Measurements from ENCODE around the gene THSD7B.
"Not testable (repeated sequence)": the region's sequence is repeated elsewhere in the genome, so short reads cannot be mapped to it uniquely, and the experiment has no call there.

THSD7B gene

GRCh38 chr2:136765256-136766072, at the start of gene THSD7B:
THSD7B (plus strand) TSS chr2:136765545; CDS start chr2:136882179, 116,634 bp downstream.
- no peak for DNase-seq

GRCh38 chr2:136718273-136718672, 47.1 kb upstream of the THSD7B start:
- peak; percentile 33 to 52 for DNase-seq

GRCh38 chr2:136727973-136728699, 37.2 kb upstream of the THSD7B start:
- no peak for DNase-seq

DNA sequence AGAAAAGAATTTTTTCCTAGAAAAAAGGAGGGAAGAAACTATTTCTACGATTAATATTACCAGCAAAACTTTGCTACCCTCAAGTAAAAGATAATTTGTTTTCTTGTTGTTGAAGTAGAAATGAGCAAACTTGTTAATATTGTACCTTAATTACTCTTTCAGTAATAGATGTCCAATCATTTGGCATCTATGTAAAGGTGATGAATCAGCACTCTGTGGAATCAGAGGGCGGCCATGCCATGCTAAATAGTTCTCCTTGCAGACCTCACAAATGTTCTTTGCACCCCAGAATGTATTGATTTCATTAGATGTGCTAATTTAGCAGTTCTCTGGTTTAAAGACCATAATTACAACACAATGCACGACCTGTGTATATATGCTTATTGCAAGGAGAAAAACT, 29.1 kb upstream of the THSD7B start:
- DNase-seq, result no peak

- no peak for DNase-seq
Observed at GRCh38 chr2:136738044-136738443, 27.3 kb upstream of the THSD7B start.

DNA sequence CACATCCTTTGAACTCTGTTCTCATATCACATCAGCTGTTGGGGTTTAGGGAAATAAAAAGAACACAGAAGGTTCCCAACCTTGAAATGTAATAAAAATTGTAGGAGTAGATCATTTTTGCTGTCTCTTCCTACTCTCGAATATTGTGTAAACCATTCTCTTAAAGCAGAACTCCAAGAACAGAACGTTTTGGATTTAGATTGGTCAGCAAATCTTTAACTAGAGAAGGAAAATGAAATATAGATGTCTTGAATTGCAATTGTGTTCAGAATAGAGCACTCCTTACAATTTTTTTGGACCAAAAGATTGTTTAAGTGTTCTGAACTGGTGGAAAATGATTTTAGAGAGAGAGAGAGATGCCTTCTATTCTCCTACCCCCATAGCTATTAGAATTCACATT, 23.9 kb upstream of the THSD7B start:
- no peak for DNase-seq

DNA sequence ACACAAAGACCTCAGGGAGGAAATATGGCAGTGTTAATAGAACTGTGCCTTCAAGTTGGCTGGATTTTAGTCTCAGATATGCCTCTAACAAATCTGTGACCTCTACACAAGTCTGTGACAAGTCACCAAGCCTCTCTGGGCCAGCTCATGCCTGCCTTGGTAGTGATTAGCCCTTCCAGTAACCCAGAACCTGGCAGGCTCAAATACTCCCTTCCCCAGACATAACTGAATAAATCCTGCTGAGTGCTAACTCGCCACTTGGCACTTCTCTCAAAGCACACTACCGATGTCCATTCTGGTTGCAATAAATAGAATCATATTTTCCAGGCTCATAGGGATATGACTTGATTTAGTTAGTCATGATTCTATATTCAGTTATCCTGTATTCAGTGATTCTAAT, 15.3 kb upstream of the THSD7B start:
- DNase-seq, result no peak

DNA sequence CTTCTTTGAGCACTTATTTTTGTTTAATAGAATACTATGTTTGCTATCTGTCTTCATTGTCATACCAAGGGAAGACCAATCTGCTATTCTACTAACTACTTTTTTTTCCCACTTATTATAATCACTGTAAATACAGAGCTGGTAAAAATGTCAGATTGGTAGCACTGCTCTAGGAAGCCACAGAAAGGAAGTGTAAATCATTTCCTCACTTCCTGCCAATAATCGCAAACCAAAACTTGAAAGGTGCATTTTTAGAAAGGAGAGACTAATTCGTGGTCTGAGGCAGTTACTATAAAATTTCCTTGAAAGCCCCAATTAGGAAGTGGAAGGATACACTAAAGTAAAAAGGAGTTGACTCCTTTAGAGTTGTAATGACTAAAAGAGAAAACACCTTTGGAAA, 13.9 kb upstream of the THSD7B start:
- DNase-seq, result no peak

DNA sequence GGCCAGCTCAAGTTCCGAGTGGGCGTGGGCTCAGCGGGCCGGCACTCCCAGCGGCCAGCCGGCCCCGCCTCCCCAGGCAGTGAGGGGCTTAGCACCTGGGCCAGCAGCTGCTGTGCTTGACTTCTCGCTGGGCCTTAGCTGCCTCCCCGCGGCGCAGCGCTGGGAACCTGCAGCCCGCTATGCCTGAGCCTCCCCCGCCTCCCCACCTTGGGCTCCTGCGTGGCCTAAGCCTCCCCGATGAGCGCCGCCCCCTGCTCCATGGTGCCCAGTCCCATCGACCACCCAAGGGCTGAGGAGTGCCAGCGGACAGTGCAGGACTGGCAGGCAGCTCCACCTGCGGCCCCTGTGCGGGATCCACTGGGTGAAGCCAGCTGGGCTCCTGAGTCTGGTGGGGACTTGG, 6.8 kb upstream of the THSD7B start:
- not testable (repeated sequence) for DNase-seq

GRCh38 chr2:136764452-136765255, 691 bp upstream of the THSD7B start:
- no peak for DNase-seq

DNA sequence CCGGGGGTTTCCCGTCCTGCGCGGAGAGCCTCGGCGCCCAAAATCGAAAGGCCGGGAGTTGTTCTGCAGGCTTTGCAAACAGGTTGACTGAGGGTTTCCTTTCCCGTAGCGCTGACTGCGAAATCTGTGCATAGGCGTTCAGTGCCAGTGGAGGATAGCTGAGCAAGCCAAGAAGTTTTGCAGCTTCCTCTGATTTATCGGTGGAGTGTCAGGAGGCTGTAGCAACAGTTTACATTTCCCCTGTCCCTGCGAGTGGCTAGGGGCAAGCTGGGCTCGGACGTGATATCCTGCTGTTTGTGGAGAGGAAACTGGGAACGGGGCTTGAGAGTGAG, 694 bp downstream of the THSD7B start:
- no peak for DNase-seq

GRCh38 chr2:136767030-136767429, 1.7 kb downstream of the THSD7B start:
- DNase-seq, result no peak

GRCh38 chr2:136769871-136770270, 4.5 kb downstream of the THSD7B start:
- DNase-seq, result no peak

GRCh38 chr2:136770384-136770783, 5.0 kb downstream of the THSD7B start:
- DNase-seq, result no peak

DNA sequence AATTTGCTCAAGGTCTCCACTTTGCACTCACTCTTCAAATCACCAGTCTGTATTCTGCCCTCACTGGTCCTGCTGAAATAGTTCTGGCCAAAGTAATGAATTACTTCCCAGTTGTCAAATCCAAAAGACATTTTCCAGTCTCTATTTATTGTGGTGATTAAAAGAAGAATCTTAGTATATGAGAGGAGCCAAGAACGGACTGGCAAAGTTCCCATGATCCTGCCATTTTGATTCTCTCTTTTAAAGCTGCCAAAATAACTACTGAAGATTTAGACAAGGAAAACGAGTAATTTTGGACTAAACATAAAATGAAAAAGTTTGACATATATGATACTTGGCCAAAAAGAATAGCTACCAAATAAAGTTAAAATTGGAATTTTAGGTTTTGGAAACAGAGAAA, 12.0 kb downstream of the THSD7B start:
- DNase-seq, result no peak

GRCh38 chr2:136783856-136784255, 18.5 kb downstream of the THSD7B start:
- no peak for DNase-seq

GRCh38 chr2:136785215-136785614, 19.9 kb downstream of the THSD7B start:
- no peak for DNase-seq

DNA sequence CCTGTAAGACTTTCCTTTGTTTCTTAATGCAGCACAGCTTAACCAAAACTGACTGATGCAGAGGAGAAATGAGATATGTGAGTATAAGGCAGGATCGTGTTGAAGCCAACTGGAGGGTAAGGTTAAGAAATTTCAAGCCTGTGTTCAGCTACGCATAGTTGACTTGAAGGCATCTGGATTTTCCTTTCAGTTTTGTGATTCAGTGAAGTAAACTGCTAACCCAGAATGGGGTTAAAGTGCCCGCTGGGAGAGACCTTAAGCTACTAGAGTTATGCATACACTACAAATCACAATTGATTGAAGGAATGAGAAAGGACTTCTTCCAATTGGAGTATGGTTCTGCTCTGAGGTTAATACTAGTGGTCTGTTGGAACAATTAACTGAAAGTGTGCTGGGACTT, 22.6 kb downstream of the THSD7B start:
- no peak for DNase-seq

DNA sequence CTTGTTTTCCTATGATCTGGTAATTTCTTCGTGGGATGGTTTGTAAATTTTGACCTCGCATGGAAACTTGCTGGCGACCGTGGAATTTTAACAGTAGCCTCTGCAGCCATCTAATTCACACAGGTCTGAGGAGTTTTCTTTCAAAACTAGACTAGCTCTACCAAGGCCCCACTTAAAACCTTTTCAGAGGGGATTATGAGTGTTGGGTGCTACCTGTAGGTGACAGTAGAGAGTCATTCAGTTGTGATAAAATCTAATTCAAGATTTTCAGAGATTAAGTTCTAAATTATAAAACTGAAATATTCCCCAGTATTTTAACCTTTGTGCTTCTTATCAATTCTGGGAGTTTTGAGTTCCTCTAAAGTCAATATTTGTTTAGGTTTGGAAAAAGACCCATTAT, 31.0 kb downstream of the THSD7B start:
- DNase-seq, result peak in 1 of 2 experiments; percentile 11

DNA sequence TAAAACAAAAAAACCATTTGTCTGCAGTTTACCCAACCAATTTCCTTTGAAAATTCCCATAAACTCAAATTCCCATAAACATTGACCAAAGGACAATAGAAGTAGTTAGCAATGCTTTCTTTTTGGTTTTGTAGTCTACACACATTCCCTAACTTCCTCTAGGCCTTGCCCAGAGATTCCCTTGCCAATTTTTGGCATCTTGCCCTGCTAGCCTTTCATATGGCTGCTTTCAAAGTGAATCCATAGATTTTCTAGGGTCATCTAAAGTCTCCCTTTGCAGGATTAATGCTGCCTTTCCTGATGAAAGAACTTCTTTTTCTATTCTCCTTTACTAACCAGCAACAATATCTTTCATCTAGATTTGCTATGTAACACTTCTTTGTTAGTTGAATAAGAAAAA, 33.4 kb downstream of the THSD7B start:
- DNase-seq, result no peak

- peak; percentile 70 to 78 for DNase-seq
Observed at GRCh38 chr2:136801661-136802060, 36.3 kb downstream of the THSD7B start.

- DNase-seq, result no peak
Observed at GRCh38 chr2:136809998-136810397, 44.7 kb downstream of the THSD7B start.

DNA sequence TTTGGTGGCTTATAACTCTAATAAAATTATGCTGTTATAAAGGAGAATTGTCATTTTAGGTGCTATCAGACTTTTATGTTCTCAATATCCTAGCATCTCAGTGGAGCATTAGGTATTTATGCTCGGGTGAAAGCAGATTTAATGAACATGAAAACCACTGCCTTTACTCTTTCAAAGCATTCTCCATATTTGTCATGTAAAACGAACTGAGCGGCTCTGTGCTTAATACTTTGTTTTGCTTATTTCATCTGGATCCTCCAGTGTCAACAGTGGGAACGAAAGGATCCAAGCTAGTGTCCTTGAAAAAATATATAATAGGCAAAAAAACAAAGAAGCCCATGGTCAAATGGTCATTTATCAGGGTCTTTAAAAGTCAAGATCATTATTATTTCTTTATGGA, 53.5 kb downstream of the THSD7B start:
- DNase-seq, result no peak

GRCh38 chr2:136823291-136823690, 57.9 kb downstream of the THSD7B start:
- DNase-seq, result no peak
